22Rv1 (cell line): ENCODE results near the gene FKBP15.

Source experiments
- ZFX ChIP-seq: fragments of 450-650 bp; IDR thresholded peaks from 2 replicates; pipeline ENCODE4 v1.6.1; 2017; ENCODE audit warnings: antibody characterized with exemption, borderline replicate concordance
- TF ChIP-seq, protein P1 (sequence below): fragments of 450-650 bp; IDR thresholded peaks from 2 replicates; pipeline ENCODE4 v1.5.1; 2017; ENCODE audit warnings: mild to moderate bottlenecking

DNA sequence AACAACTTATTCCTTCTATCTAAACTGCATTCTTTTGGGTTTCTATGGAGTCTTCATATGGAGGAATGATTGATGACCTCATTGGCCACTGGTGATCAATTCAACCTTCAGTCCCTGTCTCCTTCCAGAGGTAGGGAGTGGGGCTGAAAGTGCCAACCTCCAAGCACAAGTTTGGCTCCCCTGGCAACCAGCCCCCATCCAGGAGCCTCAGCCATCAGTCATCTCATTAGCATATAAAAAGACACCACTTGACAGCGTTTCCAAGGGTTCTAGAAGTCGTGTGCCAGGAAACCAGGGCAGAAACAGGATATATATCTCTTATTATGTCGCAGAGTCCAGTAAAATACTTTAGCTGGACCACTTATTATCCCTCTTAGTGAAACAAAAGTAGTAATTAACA is 60.5 kb downstream of the FKBP15 start:
- TF ChIP-seq, protein P1, sequence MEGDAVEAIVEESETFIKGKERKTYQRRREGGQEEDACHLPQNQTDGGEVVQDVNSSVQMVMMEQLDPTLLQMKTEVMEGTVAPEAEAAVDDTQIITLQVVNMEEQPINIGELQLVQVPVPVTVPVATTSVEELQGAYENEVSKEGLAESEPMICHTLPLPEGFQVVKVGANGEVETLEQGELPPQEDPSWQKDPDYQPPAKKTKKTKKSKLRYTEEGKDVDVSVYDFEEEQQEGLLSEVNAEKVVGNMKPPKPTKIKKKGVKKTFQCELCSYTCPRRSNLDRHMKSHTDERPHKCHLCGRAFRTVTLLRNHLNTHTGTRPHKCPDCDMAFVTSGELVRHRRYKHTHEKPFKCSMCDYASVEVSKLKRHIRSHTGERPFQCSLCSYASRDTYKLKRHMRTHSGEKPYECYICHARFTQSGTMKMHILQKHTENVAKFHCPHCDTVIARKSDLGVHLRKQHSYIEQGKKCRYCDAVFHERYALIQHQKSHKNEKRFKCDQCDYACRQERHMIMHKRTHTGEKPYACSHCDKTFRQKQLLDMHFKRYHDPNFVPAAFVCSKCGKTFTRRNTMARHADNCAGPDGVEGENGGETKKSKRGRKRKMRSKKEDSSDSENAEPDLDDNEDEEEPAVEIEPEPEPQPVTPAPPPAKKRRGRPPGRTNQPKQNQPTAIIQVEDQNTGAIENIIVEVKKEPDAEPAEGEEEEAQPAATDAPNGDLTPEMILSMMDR: no peak
- TF ChIP-seq ZFX: no peak
